Mesenchymal stem cell (in vitro differentiated cells and primary cell): ENCODE results near the gene ATF7IP. TPM values are rescaled to one million over a fixed set of nuclear protein-coding genes. Genes with fewer than 3 reads are reported as not detected.
A peak's percentile ranks its signal among the peaks of the same experiment; 100 is the strongest.
"Not testable (repeated sequence)": the region's sequence is repeated elsewhere in the genome, so short reads cannot be mapped to it uniquely, and the experiment has no call there.

Experiments
- DNase-seq: peaks from one replicate; pipeline ENCODE4 v3.0.0-alpha.2; 2013
- H2AFZ ChIP-seq: one replicate; pipeline ENCODE4 v1.6.1; 2013; ENCODE audit warnings: low read depth, mild to moderate bottlenecking, control low read depth, inconsistent platforms, low read length, moderate library complexity
- H2AK5ac ChIP-seq: 2 replicates; pipeline ENCODE4 v1.6.1; 2013; ENCODE audit warnings: low read length, moderate library complexity, mild to moderate bottlenecking, inconsistent platforms; ENCODE audit not compliant: severe bottlenecking
- H2BK120ac ChIP-seq: one replicate; pipeline ENCODE4 v1.6.1; 2013; ENCODE audit warnings: low read depth, mild to moderate bottlenecking, inconsistent platforms, low read length, moderate library complexity
- H2BK12ac ChIP-seq, 2 experiments: one replicate each; pipeline ENCODE4 v1.6.1; 2013; ENCODE audit warnings: inconsistent platforms in 2 of 2, low read length in 2 of 2, mild to moderate bottlenecking in 2 of 2, moderate library complexity in 2 of 2, control low read depth in 1 of 2
- H2BK15ac ChIP-seq: one replicate; pipeline ENCODE4 v1.6.1; 2013; ENCODE audit warnings: mild to moderate bottlenecking, low read depth, inconsistent platforms; ENCODE audit not compliant: poor library complexity, severe bottlenecking
- H2BK5ac ChIP-seq: 2 replicates; pipeline ENCODE4 v1.6.1; 2013; ENCODE audit warnings: low read depth, mild to moderate bottlenecking, low read length, control low read depth, inconsistent platforms; ENCODE audit not compliant: poor library complexity, severe bottlenecking
- H3K14ac ChIP-seq, 2 experiments: one replicate each; pipeline ENCODE4 v1.6.1; 2013; ENCODE audit warnings: inconsistent platforms in 2 of 2, low read length in 2 of 2, control low read depth in 1 of 2, mild to moderate bottlenecking in 1 of 2, moderate library complexity in 1 of 2
- H3K18ac ChIP-seq, 2 experiments: one replicate each; pipeline ENCODE4 v1.6.1; 2013; ENCODE audit warnings: inconsistent platforms in 2 of 2, low read length in 2 of 2, control low read depth in 1 of 2, low read depth in 1 of 2, mild to moderate bottlenecking in 1 of 2
- H3K23ac ChIP-seq, 2 experiments: one replicate each; pipeline ENCODE4 v1.6.1; 2013; ENCODE audit warnings: inconsistent platforms in 2 of 2, low read length in 2 of 2, mild to moderate bottlenecking in 2 of 2, moderate library complexity in 2 of 2, control low read depth in 1 of 2
- H3K27ac ChIP-seq: 2 replicates; pipeline ENCODE4 v1.5.1; 2013; ENCODE audit warnings: mild to moderate bottlenecking, moderate library complexity, low read length, control low read depth, inconsistent platforms; ENCODE audit not compliant: poor library complexity, severe bottlenecking
- H3K27me3 ChIP-seq, 2 experiments: 2 replicates each; pipeline versions ENCODE4 v1.6.1 to v1.7.0; 2013; ENCODE audit warnings: low read length in 2 of 2, mild to moderate bottlenecking in 2 of 2, moderate library complexity in 2 of 2, control low read depth in 1 of 2, inconsistent platforms in 1 of 2; ENCODE audit not compliant: control insufficient read depth in 1 of 2, insufficient read depth in 1 of 2
- H3K36me3 ChIP-seq, 2 experiments: 2 replicates each; pipeline versions ENCODE4 v1.6.1 to v1.7.0; 2013; ENCODE audit warnings: low read length in 2 of 2, control low read depth in 1 of 2, inconsistent platforms in 1 of 2, low read depth in 1 of 2, mild to moderate bottlenecking in 1 of 2; ENCODE audit not compliant: insufficient read depth in 2 of 2, control insufficient read depth in 1 of 2
- H3K4ac ChIP-seq, 2 experiments: one replicate each; pipeline ENCODE4 v1.6.1; 2013; ENCODE audit warnings: inconsistent platforms in 2 of 2, low read length in 2 of 2, mild to moderate bottlenecking in 2 of 2, moderate library complexity in 2 of 2, control low read depth in 1 of 2, low read depth in 1 of 2
- H3K4me1 ChIP-seq: 2 replicates; pipeline ENCODE4 v1.6.1; 2013; ENCODE audit warnings: low read depth, low read length, control low read depth; ENCODE audit not compliant: control insufficient read depth, insufficient read depth
- H3K4me2 ChIP-seq: 2 replicates; pipeline ENCODE4 v1.6.1; 2013; ENCODE audit warnings: low read length, mild to moderate bottlenecking, inconsistent platforms; ENCODE audit not compliant: poor library complexity, severe bottlenecking
- H3K4me3 ChIP-seq, 2 experiments: 2 replicates each; pipeline versions ENCODE4 v1.5.1 to v1.7.0; 2013; ENCODE audit warnings: low read length in 2 of 2, mild to moderate bottlenecking in 2 of 2, control low read depth in 1 of 2, low read depth in 1 of 2; ENCODE audit not compliant: insufficient read depth in 1 of 2
- H3K79me1 ChIP-seq: replicated peaks from 2 replicates; pipeline ENCODE4 v1.6.1; 2013; ENCODE audit warnings: mild to moderate bottlenecking, control low read depth, low read length, inconsistent platforms; ENCODE audit not compliant: poor library complexity, severe bottlenecking
- H3K9ac ChIP-seq: 2 replicates; pipeline ENCODE4 v1.7.0; 2013; ENCODE audit warnings: mild to moderate bottlenecking, low read length, moderate library complexity
- H3K9me3 ChIP-seq: 2 replicates; pipeline ENCODE4 v1.7.0; 2013; ENCODE audit warnings: mild to moderate bottlenecking, low read length; ENCODE audit not compliant: control insufficient read depth
- H4K8ac ChIP-seq: one replicate; pipeline ENCODE4 v1.6.1; 2013; ENCODE audit warnings: inconsistent platforms, mild to moderate bottlenecking, low read length, moderate library complexity
- H4K91ac ChIP-seq: one replicate; pipeline ENCODE4 v1.6.1; 2013; ENCODE audit warnings: mild to moderate bottlenecking, low read length, inconsistent platforms
- WGBS: methylation state at CpG from one replicate; pipeline ENCODE4 v1.1.7; 2013; ENCODE audit warnings: mixed read lengths; 5-methylcytosine and 5-hydroxymethylcytosine counted together
- polyA plus RNA-seq, 2 experiments: library from polyadenylated mRNA; stranded (reverse); fragments of 200-250 nt; gene quantifications; one replicate each; pipeline ENCODE4 v1.2.3, GENCODE V29; 2013

The ATF7IP gene
- 14.7 TPM for polyA plus RNA-seq (2013, experiment 1 of 2)
- polyA plus RNA-seq (2013, experiment 2 of 2) = 13.8 TPM

- 2% methylated on average over 41 of the region's 55 CpGs for WGBS
- Histone ChIP-seq H2BK15ac (peak within 1 kb of the TSS; percentile 52), H3K4me2 (peak within 1 kb of the TSS; percentile 61)
Observed at GRCh38 chr12:14365294-14366208, at the start of gene ATF7IP. ATF7IP (plus strand) TSS chr12:14365682; CDS start chr12:14423916, 58,234 bp downstream.

GRCh38 chr12:14317362-14318146 is 47.9 kb upstream of the ATF7IP start:
- Histone ChIP-seq H3K4me3 (no peak overlapping the region), H3K18ac (no peak overlapping the region), H3K4me2 (no peak overlapping the region), H2BK15ac (no peak overlapping the region), H3K14ac (no peak overlapping the region), H3K27ac (no peak overlapping the region), H2AFZ (no peak overlapping the region), H3K9ac (no peak overlapping the region), H2AK5ac (no peak overlapping the region), H3K4ac (no peak overlapping the region), H3K23ac (no peak overlapping the region), H2BK5ac (no peak overlapping the region), H2BK120ac (no peak overlapping the region), H2BK12ac (no peak overlapping the region), H4K91ac (no peak overlapping the region), H3K4me1 (no peaks in the 10 kb centered on the region), H3K9me3 (no peaks in the 10 kb centered on the region), H3K36me3 (no peaks in the 10 kb centered on the region), H3K79me1 (no peaks in the 10 kb centered on the region), H3K27me3 (no peaks in the 10 kb centered on the region), H4K8ac (no peak overlapping the region)
- DNase-seq = no peak
- 29% methylated on average over 1 of the region's 4 CpGs for WGBS

More at GRCh38 chr12:14365294-14366208, at the start of gene ATF7IP:
- no peaks in the 10 kb centered on the region for H3K27me3 ChIP-seq
- H3K14ac ChIP-seq = peak within 1 kb of the TSS in 1 of 2 experiments; percentile 96
- H3K4ac ChIP-seq = peak within 1 kb of the TSS; percentile 91 to 94
- peak within 1 kb of the TSS; percentile 89 to 93 for H3K4me3 ChIP-seq
- H3K9ac ChIP-seq = peak within 1 kb of the TSS; percentile 98
- H2AFZ ChIP-seq = peak within 1 kb of the TSS; percentile 69
- no peak within 1 kb of the TSS for H2AK5ac ChIP-seq
- H3K23ac ChIP-seq = no peak within 1 kb of the TSS
- H3K79me1 ChIP-seq = no peaks in the 10 kb centered on the region
- peak within 1 kb of the TSS; percentile 95 for H2BK120ac ChIP-seq
- H3K18ac ChIP-seq = peak within 1 kb of the TSS; percentile 97 to 99
- no peak within 1 kb of the TSS for H2BK12ac ChIP-seq
- peaks cover 3% of the 10 kb centered on the region for H3K4me1 ChIP-seq
- H2BK5ac ChIP-seq = peak within 1 kb of the TSS; percentile 94
- H3K36me3 ChIP-seq = peaks cover 2 to 10% of the 10 kb centered on the region in 2 experiments
- peak within 1 kb of the TSS; percentile 97 for H3K27ac ChIP-seq
- peak within 1 kb of the TSS; percentile 95 for H4K91ac ChIP-seq
- DNase-seq = peak; percentile 98
- no peaks in the 10 kb centered on the region for H3K9me3 ChIP-seq
- peak within 1 kb of the TSS; percentile 90 for H4K8ac ChIP-seq

- not testable (repeated sequence) for H3K27ac ChIP-seq, H4K8ac ChIP-seq, H3K79me1 ChIP-seq, H3K4me2 ChIP-seq, H3K23ac ChIP-seq, H4K91ac ChIP-seq, H3K9me3 ChIP-seq, H3K4ac ChIP-seq, DNase-seq, H3K14ac ChIP-seq, H2AFZ ChIP-seq, H2BK12ac ChIP-seq, H3K9ac ChIP-seq, H2BK5ac ChIP-seq, H2BK120ac ChIP-seq, H3K27me3 ChIP-seq, H2AK5ac ChIP-seq, H3K4me3 ChIP-seq, H3K36me3 ChIP-seq, H3K4me1 ChIP-seq, H2BK15ac ChIP-seq, H3K18ac ChIP-seq
- 91% methylated on average over 30 of the region's 38 CpGs for WGBS
Observed at GRCh38 chr12:14319704-14320427, 45.6 kb upstream of the ATF7IP start.
